A549 (cell line): ENCODE data around the gene PPID. TPM values are rescaled to one million over a fixed set of nuclear protein-coding genes. Genes with fewer than 3 reads are reported as not detected.

ENCODE experiments used
- ATAC-seq, 2 experiments: fragments of 200-7000 bp in 1 of 2; fragments of >200 bp in 1 of 2; cut with Nextera tagmentation in 1 of 2; cut with Tn5 transposase in 1 of 2; 3 replicates each; pipeline versions ENCODE4 v1.8.0 to v1.9.1; 2018 to 2020; ENCODE audit warnings: mild to moderate bottlenecking in 1 of 2, moderate library complexity in 1 of 2
- CTCF ChIA-PET: fragments of 300-600 bp; sonication (Branson Sonifier 250); formaldehyde crosslinking; extraction: SDS; loops from one replicate; lab custom pipeline; 2021; ENCODE audit warnings: antibody characterized with exemption, inconsistent platforms; lab: Yijun Ruan, JAX
- POLR2A ChIA-PET: fragments of 350-600 bp; formaldehyde crosslinking; extraction: SDS; loops from one replicate; lab custom pipeline; 2021; ENCODE audit warnings: antibody characterized with exemption, inconsistent platforms; lab: Yijun Ruan, JAX
- DNase-seq, 2 experiments: peaks; one replicate each; pipeline versions ENCODE4 v3.0.0 to v3.0.0-alpha.2; 2011 to 2016; ENCODE audit warnings: low read depth in 1 of 2, low spot score in 1 of 2
- FAIRE-seq: peaks from 2 replicates; lab custom pipeline; 2011; peaks lifted over from hg19 to GRCh38; lab: Jason Lieb, UNC
- H3K27ac ChIP-seq, 2 experiments: fragments of >200 bp; sonication (Bioruptor Twin); formaldehyde crosslinking; 3 replicates each; pipeline ENCODE4 v1.5.1; 2016 to 2017
- H3K4me1 ChIP-seq: fragments of >200 bp; sonication (Bioruptor Twin); formaldehyde crosslinking; 3 replicates; pipeline ENCODE4 v1.6.1; 2016
- H3K4me2 ChIP-seq: fragments of >200 bp; sonication (Bioruptor Twin); formaldehyde crosslinking; 3 replicates; pipeline ENCODE4 v1.6.1; 2016
- H3K4me3 ChIP-seq: fragments of >200 bp; sonication (Bioruptor Twin); formaldehyde crosslinking; 3 replicates; pipeline ENCODE4 v1.5.1; 2016
- H3K9me3 ChIP-seq: fragments of >200 bp; sonication (Bioruptor Twin); formaldehyde crosslinking; 3 replicates; pipeline ENCODE4 v1.6.1; 2016
- CHD2 ChIP-seq: fragments of 150-350 bp; IDR thresholded peaks from 2 replicates; pipeline ENCODE4 v1.6.1; 2014; ENCODE audit warnings: low read length; ENCODE audit not compliant: partially characterized antibody
- CHD4 ChIP-seq: fragments of 200-600 bp; sonication (generic); IDR thresholded peaks from 2 replicates; pipeline ENCODE4 v1.6.1; 2016; ENCODE audit warnings: antibody characterized with exemption, mild to moderate bottlenecking, borderline replicate concordance
- EHF ChIP-seq: fragments of 250-450 bp; sonication (Bioruptor Pico); IDR thresholded peaks from 2 replicates; pipeline ENCODE4 v1.5.0; 2020; ENCODE audit warnings: mild to moderate bottlenecking
- ESRRA ChIP-seq: fragments of 150-350 bp; IDR thresholded peaks from 2 replicates; pipeline ENCODE4 v1.6.1; 2014; ENCODE audit warnings: mild to moderate bottlenecking, low read length, borderline replicate concordance
- FOSB ChIP-seq: fragments of 250-450 bp; sonication (Bioruptor Pico); IDR thresholded peaks from 2 replicates; pipeline ENCODE4 v1.5.0; 2020; ENCODE audit warnings: mild to moderate bottlenecking, moderate library complexity
- HES2 ChIP-seq: fragments of >200 bp; sonication (Bioruptor Twin); formaldehyde crosslinking; IDR thresholded peaks from 2 replicates; pipeline ENCODE4 v1.6.1; 2016
- HMGXB4 ChIP-seq: fragments of 250-450 bp; sonication (Bioruptor Pico); IDR thresholded peaks from 2 replicates; pipeline ENCODE4 v1.5.0; 2021; ENCODE audit warnings: mild to moderate bottlenecking, moderate library complexity, borderline replicate concordance
- HOXA7 ChIP-seq: fragments of 250-450 bp; sonication (Bioruptor Pico); IDR thresholded peaks from 2 replicates; pipeline ENCODE4 v1.5.0; 2020; ENCODE audit warnings: mild to moderate bottlenecking, moderate library complexity
- HOXB13 ChIP-seq: fragments of 250-450 bp; sonication (Bioruptor Pico); IDR thresholded peaks from 2 replicates; pipeline ENCODE4 v1.5.0; 2020; ENCODE audit warnings: low read depth, mild to moderate bottlenecking, moderate library complexity
- HOXB5 ChIP-seq: fragments of 250-450 bp; sonication (Bioruptor Pico); IDR thresholded peaks from 2 replicates; pipeline ENCODE4 v1.5.0; 2020; ENCODE audit warnings: mild to moderate bottlenecking, moderate library complexity
- POLR2A ChIP-seq: IDR thresholded peaks from 2 replicates; pipeline ENCODE4 v1.6.1; 2012; ENCODE audit warnings: mild to moderate bottlenecking, low read length
- POLR2AphosphoS2 ChIP-seq: conservative IDR thresholded peaks from 2 replicates; pipeline ENCODE4 v1.6.1; 2012; ENCODE audit warnings: low read length, improper control_type of control experiment, inconsistent platforms
- RARB ChIP-seq: fragments of 250-450 bp; sonication (Bioruptor Pico); IDR thresholded peaks from 2 replicates; pipeline ENCODE4 v1.8.0; 2021; ENCODE audit warnings: mild to moderate bottlenecking, moderate library complexity
- RFX5 ChIP-seq: fragments of 450-650 bp; IDR thresholded peaks from 2 replicates; pipeline ENCODE4 v1.7.1; 2014; ENCODE audit warnings: antibody characterized with exemption, mild to moderate bottlenecking, moderate library complexity
- SREBF2 ChIP-seq: fragments of 450-650 bp; IDR thresholded peaks from 2 replicates; pipeline ENCODE4 v1.6.1; 2014; ENCODE audit warnings: mild to moderate bottlenecking, moderate library complexity
- ZFP36 ChIP-seq: fragments of 450-650 bp; IDR thresholded peaks from 2 replicates; pipeline ENCODE4 v1.6.1; 2014; ENCODE audit warnings: borderline replicate concordance; ENCODE audit not compliant: partially characterized antibody
- WGBS: methylation state at CpG from one replicate; pipeline ENCODE4 v1.1.6; 2017; ENCODE audit errors: missing lambda C conversion rate; 5-methylcytosine and 5-hydroxymethylcytosine counted together
- polyA plus RNA-seq, 4 experiments: library from polyadenylated mRNA; depleted of rRNA in 3 of 4; stranded (reverse); fragments of >200 nt; fragmentation: RNase III in 1 of 4; extraction: RNeasy Plus Mini Kit Qiagen cat#74134 plus additional on column Dnase treatment in 1 of 4; gene quantifications; 2 replicates in 3 of 4; 3 replicates in 1 of 4; pipeline ENCODE4 v1.2.3, GENCODE V29; 2011 to 2017
- TF ChIP-seq, protein P1 (sequence below): fragments of 200-600 bp; sonication (generic); IDR thresholded peaks from 2 replicates; pipeline ENCODE4 v1.6.1; 2016; ENCODE audit warnings: antibody characterized with exemption, mild to moderate bottlenecking, moderate library complexity
- TF ChIP-seq, protein P2 (sequence below): IDR thresholded peaks from 2 replicates; pipeline ENCODE4 v1.6.1; 2012

The PPID gene
- polyA plus RNA-seq, 2 of the 4 experiments (the other 2 are of a cell fraction) = 30.7 to 44.1 TPM

DNA sequence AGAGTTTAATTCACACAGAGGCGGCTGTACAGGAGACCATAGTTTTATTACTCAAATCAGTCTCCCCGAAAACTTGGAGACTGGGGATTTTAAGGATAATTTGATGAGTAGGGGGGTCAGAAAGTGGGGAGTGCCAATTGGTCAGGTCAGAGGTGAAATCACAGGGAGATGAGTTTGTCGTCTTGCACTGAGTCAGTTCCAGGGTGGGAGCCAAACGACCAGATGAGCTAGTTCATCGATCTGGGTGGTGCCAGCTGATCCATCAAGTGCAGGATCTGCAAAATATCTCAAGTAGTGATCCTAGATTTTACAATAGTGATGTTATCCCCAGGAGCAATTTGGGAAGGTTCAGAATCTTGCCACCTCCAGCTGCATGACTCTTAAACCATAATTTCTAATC, 47.1 kb downstream of the PPID start:
- TF ChIP-seq HOXB13 (CRISPR knock-in tag) (no peak), HOXB5 (CRISPR knock-in tag) (no peak), POLR2A (no peak), CHD2 (no peak), CHD4 (no peak), HES2 (no peak), ZFP36 (no peak), SREBF2 (no peak), RFX5 (no peak), HOXA7 (no peak)
- TF ChIP-seq, all 56 proteins: peak for 0
- Histone ChIP-seq H3K4me1 (peaks cover 4% of the 10 kb centered on the region; the same call in 2 of the 3 replicates), H3K4me2 (no peak overlapping the region), H3K27ac (no peak overlapping the region), H3K9me3 (no peaks in the 10 kb centered on the region), H3K4me3 (no peak overlapping the region)
- ChIA-PET CTCF (no interaction called here), POLR2A (no interaction called here)
- WGBS = 56% methylated on average over 5 of the region's 5 CpGs
- ATAC-seq (no peak), DNase-seq (no peak), FAIRE-seq (no peak)

DNA sequence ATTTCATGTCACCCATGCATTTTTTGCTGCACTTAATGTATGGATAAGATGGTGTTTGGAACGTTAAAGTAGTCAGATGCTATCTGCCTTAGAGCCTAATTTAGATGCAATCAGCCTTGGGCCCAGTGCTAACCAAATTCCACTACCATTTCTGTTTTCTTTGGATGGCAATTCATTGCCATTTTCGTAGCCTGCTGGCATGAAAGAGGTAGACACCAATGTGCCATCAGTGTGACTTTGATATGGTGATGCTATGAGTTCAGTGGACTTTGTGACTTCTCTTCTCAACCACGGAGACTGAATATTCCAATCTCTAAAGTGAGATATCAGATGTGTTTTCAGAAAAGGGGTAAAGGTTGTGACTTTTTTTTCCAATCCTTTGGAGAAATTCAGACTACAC, 49.6 kb downstream of the PPID start:
- ChIA-PET POLR2A (no interaction called here), CTCF (no interaction called here)
- H3K4me3 ChIP-seq = no peak overlapping the region
- no peak overlapping the region for H3K27ac ChIP-seq
- no peak overlapping the region for H3K4me2 ChIP-seq
- TF ChIP-seq FOSB (CRISPR knock-in tag) = no peak
- TF ChIP-seq ZFP36 = no peak
- TF ChIP-seq CHD2 = no peak
- TF ChIP-seq ESRRA = no peak
- no peak for TF ChIP-seq RARB (CRISPR knock-in tag)
- TF ChIP-seq EHF (CRISPR knock-in tag) = no peak
- TF ChIP-seq POLR2AphosphoS2 = no peak
- TF ChIP-seq, protein P1, sequence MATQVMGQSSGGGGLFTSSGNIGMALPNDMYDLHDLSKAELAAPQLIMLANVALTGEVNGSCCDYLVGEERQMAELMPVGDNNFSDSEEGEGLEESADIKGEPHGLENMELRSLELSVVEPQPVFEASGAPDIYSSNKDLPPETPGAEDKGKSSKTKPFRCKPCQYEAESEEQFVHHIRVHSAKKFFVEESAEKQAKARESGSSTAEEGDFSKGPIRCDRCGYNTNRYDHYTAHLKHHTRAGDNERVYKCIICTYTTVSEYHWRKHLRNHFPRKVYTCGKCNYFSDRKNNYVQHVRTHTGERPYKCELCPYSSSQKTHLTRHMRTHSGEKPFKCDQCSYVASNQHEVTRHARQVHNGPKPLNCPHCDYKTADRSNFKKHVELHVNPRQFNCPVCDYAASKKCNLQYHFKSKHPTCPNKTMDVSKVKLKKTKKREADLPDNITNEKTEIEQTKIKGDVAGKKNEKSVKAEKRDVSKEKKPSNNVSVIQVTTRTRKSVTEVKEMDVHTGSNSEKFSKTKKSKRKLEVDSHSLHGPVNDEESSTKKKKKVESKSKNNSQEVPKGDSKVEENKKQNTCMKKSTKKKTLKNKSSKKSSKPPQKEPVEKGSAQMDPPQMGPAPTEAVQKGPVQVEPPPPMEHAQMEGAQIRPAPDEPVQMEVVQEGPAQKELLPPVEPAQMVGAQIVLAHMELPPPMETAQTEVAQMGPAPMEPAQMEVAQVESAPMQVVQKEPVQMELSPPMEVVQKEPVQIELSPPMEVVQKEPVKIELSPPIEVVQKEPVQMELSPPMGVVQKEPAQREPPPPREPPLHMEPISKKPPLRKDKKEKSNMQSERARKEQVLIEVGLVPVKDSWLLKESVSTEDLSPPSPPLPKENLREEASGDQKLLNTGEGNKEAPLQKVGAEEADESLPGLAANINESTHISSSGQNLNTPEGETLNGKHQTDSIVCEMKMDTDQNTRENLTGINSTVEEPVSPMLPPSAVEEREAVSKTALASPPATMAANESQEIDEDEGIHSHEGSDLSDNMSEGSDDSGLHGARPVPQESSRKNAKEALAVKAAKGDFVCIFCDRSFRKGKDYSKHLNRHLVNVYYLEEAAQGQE = no peak
- TF ChIP-seq, protein P2, sequence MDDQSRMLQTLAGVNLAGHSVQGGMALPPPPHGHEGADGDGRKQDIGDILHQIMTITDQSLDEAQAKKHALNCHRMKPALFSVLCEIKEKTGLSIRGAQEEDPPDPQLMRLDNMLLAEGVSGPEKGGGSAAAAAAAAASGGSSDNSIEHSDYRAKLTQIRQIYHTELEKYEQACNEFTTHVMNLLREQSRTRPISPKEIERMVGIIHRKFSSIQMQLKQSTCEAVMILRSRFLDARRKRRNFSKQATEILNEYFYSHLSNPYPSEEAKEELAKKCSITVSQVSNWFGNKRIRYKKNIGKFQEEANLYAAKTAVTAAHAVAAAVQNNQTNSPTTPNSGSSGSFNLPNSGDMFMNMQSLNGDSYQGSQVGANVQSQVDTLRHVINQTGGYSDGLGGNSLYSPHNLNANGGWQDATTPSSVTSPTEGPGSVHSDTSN = no peak
- 72% methylated on average over 3 of the region's 3 CpGs for WGBS
- FAIRE-seq (no peak), DNase-seq (no peak), ATAC-seq (no peak)
- H3K4me1 ChIP-seq = peaks cover 12% of the 10 kb centered on the region; the same call in 2 of the 3 replicates
- no peaks in the 10 kb centered on the region for H3K9me3 ChIP-seq

DNA sequence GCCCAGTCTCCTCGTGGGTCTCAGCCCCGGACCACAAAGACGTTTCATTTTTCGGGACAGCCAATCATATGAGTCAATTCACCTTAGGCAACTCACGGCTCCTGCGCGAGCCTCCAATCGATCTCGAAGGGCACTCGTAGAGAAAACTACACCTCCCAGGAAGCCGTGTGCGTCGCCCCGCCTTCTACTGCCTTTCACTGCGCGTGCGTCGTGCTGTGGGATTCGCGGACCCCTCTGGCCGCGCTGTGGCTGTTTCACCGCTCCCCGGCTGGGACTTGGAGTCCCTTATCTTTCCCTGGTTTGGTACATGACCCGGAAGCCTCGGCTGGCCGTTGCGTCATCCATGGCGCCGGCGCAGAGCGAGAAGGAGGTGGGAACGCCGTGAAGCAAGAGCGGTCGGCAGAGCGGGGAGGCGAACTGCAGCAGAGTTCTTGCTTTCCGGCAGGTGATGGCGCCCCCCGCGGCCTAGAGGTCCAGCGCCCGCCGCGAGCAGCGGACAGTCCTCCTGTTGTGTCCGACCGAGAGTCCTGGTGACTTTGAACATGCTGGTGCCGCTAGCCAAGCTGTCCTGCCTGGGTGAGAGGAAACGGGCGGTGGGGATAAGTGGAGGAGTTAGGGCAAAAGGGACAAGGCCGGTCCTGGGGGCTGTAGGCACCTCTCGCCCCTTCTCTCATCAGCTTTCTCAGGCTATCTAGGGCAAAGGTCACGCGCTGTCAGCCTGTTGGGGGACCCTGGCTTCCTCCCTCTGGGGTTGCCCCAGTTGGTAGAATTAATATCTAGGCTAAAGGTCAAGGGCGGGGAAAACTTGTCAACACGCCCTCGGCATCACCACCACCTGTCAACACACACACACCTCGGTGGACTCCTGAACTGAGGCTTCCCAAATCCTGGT, 51.0 kb downstream of the PPID start, which contains the start of gene ETFDH:
ETFDH (plus strand) TSS at position 382 of the 892 bp plus-strand sequence; CDS start at position 543, 161 bp downstream.
- Histone ChIP-seq H3K4me2 (peak within 1 kb of the TSS; percentile 94), H3K4me1 (peaks cover 12% of the 10 kb centered on the region; the same call in 2 of the 3 replicates), H3K9me3 (no peaks in the 10 kb centered on the region), H3K27ac (peak within 1 kb of the TSS; percentile 74 to 88), H3K4me3 (peak within 1 kb of the TSS; percentile 85)
- CTCF ChIA-PET = interaction anchor here (0.5 to 1.3 kb wide), 4 partner anchors 11 to 66 kb away, joined by 3 to 4 read pairs (median 3); no protein-coding TSS in a partner anchor
- ATAC-seq = peak; percentile 90 to 94
- 0% methylated on average over 43 of the region's 60 CpGs for WGBS
- POLR2A ChIA-PET = no interaction called here
- FAIRE-seq = no peak
- DNase-seq = peak; percentile 93 to 99
- TF ChIP-seq CHD2 (no peak), HOXB13 (CRISPR knock-in tag) (no peak), HMGXB4 (CRISPR knock-in tag) (no peak), HOXB5 (CRISPR knock-in tag) (no peak)
- TF ChIP-seq, protein P1 = peak; percentile 41; the same call in 1 of the 2 replicates
- TF ChIP-seq, protein P2 = no peak
